Measurements from ENCODE around the gene SLC3A2. TPM values are rescaled to one million over a fixed set of nuclear protein-coding genes. Genes with fewer than 3 reads are reported as not detected.

Gene SLC3A2
- 100 to 1,000 TPM in 7 of 8 experiments, 10 to 100 TPM in 1; 97.8 to 428 (median 211) TPM for total RNA-seq

- Histone ChIP-seq H3K4me1 (replicated peaks in 1 of 2) (peaks cover 35 to 42% of the 10 kb centered on the region in 2 donors), H3K4me3 (peak within 1 kb of the TSS; percentile 80 to 89 (median 86)), H3K27ac (peak within 1 kb of the TSS; percentile 98)
- in situ Hi-C loops (cut with MboI; ENCODE audit: low pct_unique_long_range_greater_than_20kb in 2 of 9, low sequenced_read_pairs in 9 of 9, unreplicated experiment in 9 of 9): loop anchor here in 1 of 9 experiments (25.0 kb wide), 1 partner anchor 494 kb away; no protein-coding TSS in a partner anchor
- peak; percentile 68 to 90 (median 86) for ATAC-seq (replicated peaks in 6 of 8)
- WGBS, 10 experiments: 0 to 9% (median 0%) methylated on average over 1 to 20 of the region's 69 CpGs; no CpG with 5 or more reads in 5 of the 10 experiments
Observed at GRCh38 chr11:62880803-62881578, at the start of gene SLC3A2. TSS of gene SLC3A2 (plus strand) at chr11:62880896. CDS start at chr11:62881024, 128 bp downstream.

GRCh38 chr11:62830904-62831519 is 49.7 kb upstream of the SLC3A2 start:
- Histone ChIP-seq H3K4me1 (replicated peaks in 1 of 2) (peaks cover 6 to 20% of the 10 kb centered on the region in 2 donors), H3K27ac (peak overlapping the region; percentile 98 to 99), H3K4me3 (peak overlapping the region; percentile 74 to 96 (median 84))
- in situ Hi-C loops (cut with MboI; ENCODE audit: low pct_unique_long_range_greater_than_20kb in 2 of 9, low sequenced_read_pairs in 9 of 9, unreplicated experiment in 9 of 9): loop anchor here in 1 of 9 experiments (25.0 kb wide), 1 partner anchor 444 kb away; no protein-coding TSS in a partner anchor
- 0 to 10% (median 0%) methylated on average over 1 to 17 of the region's 33 CpGs; no CpG with 5 or more reads in 3 of the 10 experiments for WGBS, 10 experiments
- peak in 4 of 8 experiments; percentile 5 to 22 (median 15) for ATAC-seq (replicated peaks in 6 of 8)

- in situ Hi-C loops (cut with MboI; ENCODE audit: low pct_unique_long_range_greater_than_20kb in 2 of 9, low sequenced_read_pairs in 9 of 9, unreplicated experiment in 9 of 9): loop anchor here in 1 of 9 experiments (25.0 kb wide), 1 partner anchor 444 kb away; no protein-coding TSS in a partner anchor
- Histone ChIP-seq H3K4me3 (peak within 1 kb of the TSS; percentile 74 to 96 (median 84)), H3K4me1 (replicated peaks in 1 of 2) (peaks cover 6 to 20% of the 10 kb centered on the region in 2 donors), H3K27ac (peak within 1 kb of the TSS; percentile 98 to 99)
- peak; percentile 75 to 91 (median 88) for ATAC-seq (replicated peaks in 6 of 8)
- WGBS, 10 experiments: 0% methylated on average over 1 to 5 of the region's 65 CpGs; no CpG with 5 or more reads in 5 of the 10 experiments
Observed at GRCh38 chr11:62831520-62832335, 49.0 kb upstream of the SLC3A2 start, which contains the start of gene STX5. TSS of gene STX5 (minus strand) at chr11:62832051. CDS start at chr11:62831243, 808 bp downstream.

GRCh38 chr11:62832336-62833234 is 48.1 kb upstream of the SLC3A2 start, which contains the start of gene TEX54:
TSS of gene TEX54 (minus strand) at chr11:62832841.
- H3K27ac ChIP-seq: peak within 1 kb of the TSS; percentile 98 to 99
- peak; percentile 1 to 13 (median 4) for ATAC-seq (replicated peaks in 6 of 8)
- 0 to 100% (median 40%) methylated on average over 1 to 19 of the region's 40 CpGs; no CpG with 5 or more reads in 2 of the 10 experiments for WGBS, 10 experiments
- H3K4me3 ChIP-seq: peak within 1 kb of the TSS; percentile 74 to 96 (median 84)
- peaks cover 6 to 20% of the 10 kb centered on the region in 2 donors for H3K4me1 ChIP-seq (replicated peaks in 1 of 2)
- in situ Hi-C loops (cut with MboI; ENCODE audit: low pct_unique_long_range_greater_than_20kb in 2 of 9, low sequenced_read_pairs in 9 of 9, unreplicated experiment in 9 of 9): loop anchor here in 1 of 9 experiments (25.0 kb wide), 1 partner anchor 445 kb away; no protein-coding TSS in a partner anchor

- no peak for ATAC-seq (replicated peaks in 6 of 8)
- WGBS, 10 experiments: 82 to 100% (median 86%) methylated on average over 1 to 7 of the region's 8 CpGs; no CpG with 5 or more reads in 5 of the 10 experiments
- Histone ChIP-seq H3K27ac (no peak overlapping the region), H3K4me1 (replicated peaks in 1 of 2) (peaks cover 10 to 19% of the 10 kb centered on the region in 2 donors), H3K4me3 (no peak overlapping the region)
- in situ Hi-C loops (cut with MboI; ENCODE audit: low pct_unique_long_range_greater_than_20kb in 2 of 9, low sequenced_read_pairs in 9 of 9, unreplicated experiment in 9 of 9): loop anchor here in 1 of 9 experiments (25.0 kb wide), 1 partner anchor 448 kb away; no protein-coding TSS in a partner anchor
Observed at GRCh38 chr11:62835336-62835735, 45.4 kb upstream of the SLC3A2 start.

- Histone ChIP-seq H3K4me3 (peak within 1 kb of the TSS; percentile 60 to 98 (median 85)), H3K4me1 (replicated peaks in 1 of 2) (peaks cover 13 to 19% of the 10 kb centered on the region in 2 donors), H3K27ac (peak within 1 kb of the TSS; percentile 85 to 98)
- ATAC-seq (replicated peaks in 6 of 8): peak; percentile 27 to 40 (median 34)
- WGBS, 10 experiments: 0 to 2% (median 0%) methylated on average over 5 to 27 of the region's 62 CpGs
- in situ Hi-C loops (cut with MboI; ENCODE audit: low pct_unique_long_range_greater_than_20kb in 2 of 9, low sequenced_read_pairs in 9 of 9, unreplicated experiment in 9 of 9): loop anchor here in 1 of 9 experiments (25.0 kb wide), 1 partner anchor 452 kb away; no protein-coding TSS in a partner anchor
Observed at GRCh38 chr11:62839050-62839945, 41.4 kb upstream of the SLC3A2 start, which contains the start of gene WDR74. TSS of gene WDR74 (minus strand) at chr11:62839590. CDS start at chr11:62839570, 20 bp downstream.

- peak in 7 of 8 experiments; percentile 3 to 32 (median 17) for ATAC-seq (replicated peaks in 6 of 8)
- WGBS, 10 experiments: 0 to 37% (median 3%) methylated on average over 5 to 25 of the region's 41 CpGs; no CpG with 5 or more reads in 1 of the 10 experiments
- Histone ChIP-seq H3K4me1 (replicated peaks in 1 of 2) (peaks cover 13 to 19% of the 10 kb centered on the region in 2 donors), H3K4me3 (peak overlapping the region; percentile 60 to 98 (median 85)), H3K27ac (peak overlapping the region; percentile 85 to 98)
- in situ Hi-C loops (cut with MboI; ENCODE audit: low pct_unique_long_range_greater_than_20kb in 2 of 9, low sequenced_read_pairs in 9 of 9, unreplicated experiment in 9 of 9): loop anchor here in 1 of 9 experiments (25.0 kb wide), 1 partner anchor 454 kb away; no protein-coding TSS in a partner anchor
Observed at GRCh38 chr11:62840721-62841360, 39.9 kb upstream of the SLC3A2 start.

- Histone ChIP-seq H3K27ac (peak overlapping the region; percentile 98 to 99), H3K4me1 (replicated peaks in 1 of 2) (peaks cover 13 to 19% of the 10 kb centered on the region in 2 donors), H3K4me3 (peak overlapping the region; percentile 29 to 98 (median 85))
- WGBS, 10 experiments: 0 to 2% (median 0%) methylated on average over 2 to 31 of the region's 33 CpGs; no CpG with 5 or more reads in 2 of the 10 experiments
- ATAC-seq (replicated peaks in 6 of 8): peak; percentile 64 to 82 (median 78)
- in situ Hi-C loops (cut with MboI; ENCODE audit: low pct_unique_long_range_greater_than_20kb in 2 of 9, low sequenced_read_pairs in 9 of 9, unreplicated experiment in 9 of 9): loop anchor here in 1 of 9 experiments (25.0 kb wide), 1 partner anchor 454 kb away; no protein-coding TSS in a partner anchor
Observed at GRCh38 chr11:62841361-62842170, 39.1 kb upstream of the SLC3A2 start.

- Histone ChIP-seq H3K4me1 (replicated peaks in 1 of 2) (peaks cover 13 to 19% of the 10 kb centered on the region in 2 donors), H3K27ac (peak overlapping the region; percentile 98 to 99), H3K4me3 (peak overlapping the region; percentile 26 to 98 (median 33))
- in situ Hi-C loops (cut with MboI; ENCODE audit: low pct_unique_long_range_greater_than_20kb in 2 of 9, low sequenced_read_pairs in 9 of 9, unreplicated experiment in 9 of 9): loop anchor here in 1 of 9 experiments (25.0 kb wide), 1 partner anchor 455 kb away; no protein-coding TSS in a partner anchor
- 0 to 20% (median 3%) methylated on average over 1 to 24 of the region's 30 CpGs; no CpG with 5 or more reads in 1 of the 10 experiments for WGBS, 10 experiments
- no peak for ATAC-seq (replicated peaks in 6 of 8)
Observed at GRCh38 chr11:62842171-62842741, 38.4 kb upstream of the SLC3A2 start.

All from motor neuron (in vitro differentiated cells).